ENCODE measurements around the gene DDC. TPM values are rescaled to one million over a fixed set of nuclear protein-coding genes. Genes with fewer than 3 reads are reported as not detected.

Gene DDC
- total RNA-seq, 1 experiment from 2014 or later: not detected

DNA sequence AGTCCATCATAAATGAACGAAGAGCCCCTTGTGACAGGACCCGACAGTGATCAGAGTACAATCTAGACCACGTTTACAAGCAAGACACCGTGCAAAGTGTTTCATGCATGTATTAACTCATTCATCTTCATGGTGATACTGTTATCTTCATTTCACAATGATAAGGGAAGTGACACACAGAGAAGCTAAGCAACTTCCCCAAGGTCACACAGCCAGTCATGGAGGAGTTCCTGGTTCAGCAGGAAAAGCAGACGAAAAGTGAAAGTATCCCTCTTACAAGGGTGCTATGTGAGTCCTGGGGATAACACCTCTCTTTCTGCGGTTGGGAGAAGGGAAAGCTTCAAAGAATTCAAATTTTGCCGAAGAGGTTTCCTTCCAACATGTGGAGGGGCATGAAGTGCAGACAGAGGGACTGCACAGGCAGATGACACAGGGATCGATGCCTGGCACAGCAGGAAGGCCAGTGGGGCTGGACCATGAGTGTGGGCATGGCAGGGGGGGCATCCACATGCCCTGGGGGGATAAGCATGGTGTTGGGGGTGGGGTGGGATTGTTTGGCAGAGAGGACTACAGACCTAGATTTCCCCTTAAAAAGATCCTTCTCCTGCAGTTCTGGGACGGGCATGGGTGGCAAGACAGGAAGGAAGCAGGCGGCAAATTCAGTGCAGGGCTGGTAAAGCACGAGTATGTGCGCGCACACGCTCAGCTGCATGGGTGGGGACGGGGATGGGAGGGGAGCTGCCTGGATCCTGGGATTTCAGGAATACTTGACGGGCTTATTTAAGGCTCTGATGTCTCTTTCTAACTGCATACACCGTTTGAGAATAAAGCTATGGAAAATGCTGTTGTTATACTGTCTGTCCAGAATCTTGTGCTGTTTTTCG, 33.5 kb upstream of the DDC start:
- ChIA-PET POLR2A (ENCODE audit: unreplicated experiment) (no interaction called here), CTCF (no interaction called here)
- no peak overlapping the region for H3K27ac ChIP-seq
- no peak for DNase-seq
- H3K4me2 ChIP-seq: no peak overlapping the region
- H3K4me1 ChIP-seq (replicated peaks; ENCODE audit: insufficient read depth): no peaks in the 10 kb centered on the region
- H3K9me2 ChIP-seq (ENCODE audit: insufficient read depth): no peaks in the 10 kb centered on the region
- no TSS peak for BruUV-seq (replicated peaks)
- no peak overlapping the region for H2AFZ ChIP-seq
- intact Hi-C loops (cut with micrococcal nuclease; ENCODE audit: unreplicated experiment): no loop called here
- H3K4me3 ChIP-seq: no peak overlapping the region
- peaks cover 11% of the 10 kb centered on the region; the same call in 1 of the 2 replicates for H3K36me3 ChIP-seq (ENCODE audit: low read depth)
- H3F3A ChIP-seq (ENCODE audit: insufficient read depth, low read depth): no peaks in the 10 kb centered on the region
- no peaks in the 10 kb centered on the region for H3K9me3 ChIP-seq (ENCODE audit: insufficient read depth, low read depth)
- TF ChIP-seq CTCF (conservative IDR thresholded peaks at IDR 0.05) (no peak), EZH2 (IDR thresholded peaks at IDR 0.05; ENCODE audit: low read depth) (no peak)
- H3K27me3 ChIP-seq (ENCODE audit: insufficient read depth, low read depth): no peaks in the 10 kb centered on the region
- H4K20me1 ChIP-seq (ENCODE audit: insufficient read depth): 0 out of 2 replicates have a peak, but pooled peaks cover 6% of the 10 kb centered on the region
- H3K79me2 ChIP-seq (ENCODE audit: low read depth): no peaks in the 10 kb centered on the region

DNA sequence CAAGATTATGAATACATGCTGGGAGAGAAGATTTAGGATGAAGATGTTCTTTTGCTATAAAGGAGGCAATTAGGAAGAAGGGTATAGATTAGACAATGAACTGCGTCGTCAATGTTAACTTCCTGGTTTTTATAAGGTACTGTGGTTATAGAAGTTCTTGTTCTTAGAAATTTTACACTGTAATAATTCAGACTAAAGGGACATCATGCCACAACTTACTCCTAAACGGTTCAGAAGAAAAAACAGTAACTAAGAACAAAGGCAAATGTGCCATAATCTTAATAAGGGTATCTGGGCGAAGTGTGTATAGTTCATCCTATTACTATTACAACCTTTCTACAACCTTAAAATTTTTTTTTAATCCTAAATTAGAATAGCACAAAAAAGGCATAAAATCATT, 31.3 kb upstream of the DDC start:
- no peaks in the 10 kb centered on the region for H3K9me3 ChIP-seq (ENCODE audit: insufficient read depth, low read depth)
- no peaks in the 10 kb centered on the region for H3K27me3 ChIP-seq (ENCODE audit: insufficient read depth, low read depth)
- no peak overlapping the region for H3K4me3 ChIP-seq
- TF ChIP-seq EZH2 (IDR thresholded peaks at IDR 0.05; ENCODE audit: low read depth): no peak
- no peak for TF ChIP-seq CTCF (conservative IDR thresholded peaks at IDR 0.05)
- ChIA-PET CTCF (no interaction called here), POLR2A (ENCODE audit: unreplicated experiment) (no interaction called here)
- no peaks in the 10 kb centered on the region for H3F3A ChIP-seq (ENCODE audit: insufficient read depth, low read depth)
- no peak overlapping the region for H3K27ac ChIP-seq
- no peaks in the 10 kb centered on the region for H3K4me1 ChIP-seq (replicated peaks; ENCODE audit: insufficient read depth)
- DNase-seq: no peak
- intact Hi-C loops (cut with micrococcal nuclease; ENCODE audit: unreplicated experiment): no loop called here
- H3K9me2 ChIP-seq (ENCODE audit: insufficient read depth): no peaks in the 10 kb centered on the region
- peaks cover 5% of the 10 kb centered on the region; the same call in 1 of the 2 replicates for H3K36me3 ChIP-seq (ENCODE audit: low read depth)
- no peak overlapping the region for H2AFZ ChIP-seq
- H3K4me2 ChIP-seq: no peak overlapping the region
- BruUV-seq (replicated peaks): no TSS peak
- 0 out of 2 replicates have a peak, but pooled peaks cover 10% of the 10 kb centered on the region for H4K20me1 ChIP-seq (ENCODE audit: insufficient read depth)
- H3K79me2 ChIP-seq (ENCODE audit: low read depth): no peaks in the 10 kb centered on the region

- Histone ChIP-seq H3K79me2 (ENCODE audit: low read depth) (no peaks in the 10 kb centered on the region), H3K4me3 (no peak overlapping the region), H3K4me1 (replicated peaks; ENCODE audit: insufficient read depth) (no peaks in the 10 kb centered on the region), H3K9me3 (ENCODE audit: insufficient read depth, low read depth) (no peaks in the 10 kb centered on the region), H3K36me3 (ENCODE audit: low read depth) (0 out of 2 replicates have a peak, but pooled peaks cover 5% of the 10 kb centered on the region), H4K20me1 (ENCODE audit: insufficient read depth) (0 out of 2 replicates have a peak, but pooled peaks cover 3% of the 10 kb centered on the region), H3K4me2 (no peak overlapping the region), H3K27ac (no peak overlapping the region), H2AFZ (no peak overlapping the region), H3K9me2 (ENCODE audit: insufficient read depth) (no peaks in the 10 kb centered on the region), H3K27me3 (ENCODE audit: insufficient read depth, low read depth) (no peaks in the 10 kb centered on the region), H3F3A (ENCODE audit: insufficient read depth, low read depth) (no peaks in the 10 kb centered on the region)
- ChIA-PET CTCF (interaction anchor here (0.6 kb wide), 3 partner anchors 61 to 781 kb away, joined by 3 to 4 read pairs (median 3); no protein-coding TSS in a partner anchor), POLR2A (ENCODE audit: unreplicated experiment) (no interaction called here)
- no TSS peak for BruUV-seq (replicated peaks)
- intact Hi-C loops (cut with micrococcal nuclease; ENCODE audit: unreplicated experiment): no loop called here
- TF ChIP-seq CTCF (conservative IDR thresholded peaks at IDR 0.05) (peak; percentile 60), EZH2 (IDR thresholded peaks at IDR 0.05; ENCODE audit: low read depth) (no peak)
- DNase-seq: no peak
Observed at GRCh38 chr7:50595491-50596102, 30.4 kb upstream of the DDC start.

Data from PC-9 (cell line).